ENCODE measurements around the gene ZNF569.
A peak's percentile ranks its signal among the peaks of the same experiment; 100 is the strongest.

Gene ZNF569

GRCh38 chr19:37472165-37472564, 4.9 kb upstream of the ZNF569 start:
- Histone ChIP-seq H3K79me2 (ENCODE audit: insufficient read depth, low read length) (peaks cover 21% of the 10 kb centered on the region), H3K4me3 (ENCODE audit: low read length, poor library complexity, severe bottlenecking) (no peak overlapping the region), H3K9me2 (replicated peaks; ENCODE audit: low read depth, low read length) (no peaks in the 10 kb centered on the region), H3F3A (ENCODE audit: low read depth) (no peaks in the 10 kb centered on the region), H3K4me2 (ENCODE audit: low read depth, low read length, poor library complexity, severe bottlenecking) (no peak overlapping the region), H3K9me3 (ENCODE audit: insufficient read depth, low read depth, low read length) (no peaks in the 10 kb centered on the region), H3K4me1 (ENCODE audit: insufficient read depth, low read length, poor library complexity, severe bottlenecking) (peaks cover 9% of the 10 kb centered on the region), H4K20me1 (ENCODE audit: insufficient read depth, low read length, poor library complexity, severe bottlenecking) (no peaks in the 10 kb centered on the region), H2AFZ (ENCODE audit: low read length) (no peak overlapping the region), H3K27me3 (ENCODE audit: insufficient read depth, low read length, poor library complexity, severe bottlenecking) (no peaks in the 10 kb centered on the region), H3K36me3 (ENCODE audit: insufficient read depth, low read length) (peaks cover 14% of the 10 kb centered on the region; the same call in 1 of the 2 replicates), H3K9ac (ENCODE audit: low read depth, low read length, poor library complexity, severe bottlenecking) (no peak overlapping the region)
- TF ChIP-seq CTCF (conservative IDR thresholded peaks at IDR 0.05; ENCODE audit: low read length) (no peak), EZH2phosphoT487 (IDR thresholded peaks at IDR 0.05; ENCODE audit: borderline replicate concordance) (no peak)

GRCh38 chr19:37470216-37470615, 3.0 kb upstream of the ZNF569 start:
- H4K20me1 ChIP-seq (ENCODE audit: insufficient read depth, low read length, poor library complexity, severe bottlenecking) = peaks cover 5% of the 10 kb centered on the region
- peak overlapping the region; percentile 89 for H3K4me3 ChIP-seq (ENCODE audit: low read length, poor library complexity, severe bottlenecking)
- peak overlapping the region; percentile 78 for H3K9ac ChIP-seq (ENCODE audit: low read depth, low read length, poor library complexity, severe bottlenecking)
- no peaks in the 10 kb centered on the region for H3K27me3 ChIP-seq (ENCODE audit: insufficient read depth, low read length, poor library complexity, severe bottlenecking)
- no peaks in the 10 kb centered on the region for H3K9me3 ChIP-seq (ENCODE audit: insufficient read depth, low read depth, low read length)
- no peaks in the 10 kb centered on the region for H3K36me3 ChIP-seq (ENCODE audit: insufficient read depth, low read length)
- peaks cover 18% of the 10 kb centered on the region for H3K4me1 ChIP-seq (ENCODE audit: insufficient read depth, low read length, poor library complexity, severe bottlenecking)
- H2AFZ ChIP-seq (ENCODE audit: low read length) = no peak overlapping the region
- TF ChIP-seq CTCF (conservative IDR thresholded peaks at IDR 0.05; ENCODE audit: low read length) (no peak), EZH2phosphoT487 (IDR thresholded peaks at IDR 0.05; ENCODE audit: borderline replicate concordance) (no peak)
- no peaks in the 10 kb centered on the region for H3F3A ChIP-seq (ENCODE audit: low read depth)
- H3K9me2 ChIP-seq (replicated peaks; ENCODE audit: low read depth, low read length) = no peaks in the 10 kb centered on the region
- H3K4me2 ChIP-seq (ENCODE audit: low read depth, low read length, poor library complexity, severe bottlenecking) = peak overlapping the region; percentile 89
- H3K79me2 ChIP-seq (ENCODE audit: insufficient read depth, low read length) = peaks cover 36% of the 10 kb centered on the region

GRCh38 chr19:37468961-37469777, 1.9 kb upstream of the ZNF569 start, which contains the start of gene ZNF570:
Gene ZNF570 (plus strand): TSS chr19:37469356. CDS start chr19:37470355, 999 bp downstream.
- peaks cover 45% of the 10 kb centered on the region for H3K79me2 ChIP-seq (ENCODE audit: insufficient read depth, low read length)

More at GRCh38 chr19:37468961-37469777, 1.9 kb upstream of the ZNF569 start, which contains the start of gene ZNF570:
- Histone ChIP-seq H3K9me3 (ENCODE audit: insufficient read depth, low read depth, low read length) (no peaks in the 10 kb centered on the region), H2AFZ (ENCODE audit: low read length) (peak within 1 kb of the TSS; percentile 94), H3K4me1 (ENCODE audit: insufficient read depth, low read length, poor library complexity, severe bottlenecking) (peaks cover 26% of the 10 kb centered on the region), H3K4me2 (ENCODE audit: low read depth, low read length, poor library complexity, severe bottlenecking) (peak within 1 kb of the TSS; percentile 89), H4K20me1 (ENCODE audit: insufficient read depth, low read length, poor library complexity, severe bottlenecking) (peaks cover 5% of the 10 kb centered on the region), H3K9me2 (replicated peaks; ENCODE audit: low read depth, low read length) (no peaks in the 10 kb centered on the region), H3K4me3 (ENCODE audit: low read length, poor library complexity, severe bottlenecking) (peak within 1 kb of the TSS; percentile 89), H3F3A (ENCODE audit: low read depth) (no peaks in the 10 kb centered on the region), H3K9ac (ENCODE audit: low read depth, low read length, poor library complexity, severe bottlenecking) (peak within 1 kb of the TSS; percentile 78), H3K27me3 (ENCODE audit: insufficient read depth, low read length, poor library complexity, severe bottlenecking) (no peaks in the 10 kb centered on the region), H3K36me3 (ENCODE audit: insufficient read depth, low read length) (peaks cover 5% of the 10 kb centered on the region; the same call in 1 of the 2 replicates)
- TF ChIP-seq EZH2phosphoT487 (IDR thresholded peaks at IDR 0.05; ENCODE audit: borderline replicate concordance) = no peak
